ENCODE measurements around the gene NUTM2G.
"Not testable (repeated sequence)": the region's sequence is repeated elsewhere in the genome, so short reads cannot be mapped to it uniquely, and the experiment has no call there.

The NUTM2G gene

GRCh38 chr9:96934706-96935105, 6.1 kb downstream of the NUTM2G start:
- not testable (repeated sequence) for H3K9me3 ChIP-seq (ENCODE audit: severe bottlenecking); ATAC-seq (ENCODE audit: low read depth); H3K27ac ChIP-seq (ENCODE audit: poor library complexity, severe bottlenecking); H3K36me3 ChIP-seq (ENCODE audit: low read depth); H3K27me3 ChIP-seq (ENCODE audit: insufficient read depth, poor library complexity, severe bottlenecking); H3K4me3 ChIP-seq (ENCODE audit: severe bottlenecking); DNase-seq (ENCODE audit: low spot score); H3K4me1 ChIP-seq (ENCODE audit: insufficient read depth, poor library complexity, severe bottlenecking)

GRCh38 chr9:96935401-96935800, 6.8 kb downstream of the NUTM2G start:
- H3K4me1 ChIP-seq (ENCODE audit: insufficient read depth, poor library complexity, severe bottlenecking); H3K27me3 ChIP-seq (ENCODE audit: insufficient read depth, poor library complexity, severe bottlenecking); H3K9me3 ChIP-seq (ENCODE audit: severe bottlenecking); ATAC-seq (ENCODE audit: low read depth); DNase-seq (ENCODE audit: low spot score); H3K27ac ChIP-seq (ENCODE audit: poor library complexity, severe bottlenecking); H3K36me3 ChIP-seq (ENCODE audit: low read depth); H3K4me3 ChIP-seq (ENCODE audit: severe bottlenecking): not testable (repeated sequence)

DNA sequence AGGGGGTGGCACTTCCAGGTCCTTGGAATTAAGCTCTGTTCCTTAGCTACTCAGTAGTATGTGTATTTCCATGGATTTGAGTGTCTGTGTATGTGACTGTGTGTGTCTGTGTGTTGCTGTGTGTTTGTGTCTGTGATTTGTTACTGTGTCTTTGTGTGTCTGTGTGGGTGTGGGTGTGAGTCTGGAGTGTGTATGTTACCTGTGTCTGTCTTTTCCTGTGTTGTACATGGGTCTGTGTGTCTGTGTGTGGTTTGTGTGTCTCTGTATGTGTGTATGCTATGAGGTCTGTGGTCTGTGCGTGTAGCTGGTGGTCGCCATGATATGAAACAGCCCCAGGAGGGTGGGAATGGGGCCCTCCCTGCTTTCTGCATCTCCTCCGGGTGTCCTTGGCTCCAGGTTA, 8.8 kb downstream of the NUTM2G start:
- ATAC-seq (ENCODE audit: low read depth); H3K4me1 ChIP-seq (ENCODE audit: insufficient read depth, poor library complexity, severe bottlenecking); H3K36me3 ChIP-seq (ENCODE audit: low read depth): not testable (repeated sequence)

GRCh38 chr9:96938957-96939665, 10.5 kb downstream of the NUTM2G start:
- not testable (repeated sequence) for H3K4me1 ChIP-seq (ENCODE audit: insufficient read depth, poor library complexity, severe bottlenecking); DNase-seq (ENCODE audit: low spot score); H3K27me3 ChIP-seq (ENCODE audit: insufficient read depth, poor library complexity, severe bottlenecking); H3K4me3 ChIP-seq (ENCODE audit: severe bottlenecking); H3K27ac ChIP-seq (ENCODE audit: poor library complexity, severe bottlenecking); H3K9me3 ChIP-seq (ENCODE audit: severe bottlenecking); H3K36me3 ChIP-seq (ENCODE audit: low read depth); ATAC-seq (ENCODE audit: low read depth)

More for the DNA sequence above, 8.8 kb downstream of the NUTM2G start:
- not testable (repeated sequence) for H3K27ac ChIP-seq (ENCODE audit: poor library complexity, severe bottlenecking); DNase-seq (ENCODE audit: low spot score); H3K27me3 ChIP-seq (ENCODE audit: insufficient read depth, poor library complexity, severe bottlenecking); H3K4me3 ChIP-seq (ENCODE audit: severe bottlenecking); H3K9me3 ChIP-seq (ENCODE audit: severe bottlenecking)

DNA sequence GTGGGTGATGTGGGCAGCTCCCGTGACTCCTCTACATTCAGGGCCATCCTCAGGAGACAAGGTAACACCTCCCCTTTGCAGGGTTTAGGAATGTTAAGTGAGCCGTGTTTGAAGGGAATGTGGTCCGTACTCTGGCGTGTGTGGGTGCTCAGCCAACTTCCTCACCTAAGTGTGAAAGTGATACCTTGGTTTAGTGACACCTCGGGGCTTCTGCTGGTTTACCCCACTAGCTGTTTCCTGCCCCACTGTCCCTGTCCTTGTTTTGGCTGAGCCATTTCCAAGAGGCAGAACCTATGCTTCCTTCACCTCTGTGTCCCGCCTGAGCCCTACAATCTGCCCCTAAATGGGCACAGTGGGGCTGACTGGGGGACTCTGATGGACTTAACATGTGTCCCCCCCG, 12.3 kb downstream of the NUTM2G start:
- not testable (repeated sequence) for DNase-seq (ENCODE audit: low spot score); H3K4me1 ChIP-seq (ENCODE audit: insufficient read depth, poor library complexity, severe bottlenecking); H3K36me3 ChIP-seq (ENCODE audit: low read depth); H3K27me3 ChIP-seq (ENCODE audit: insufficient read depth, poor library complexity, severe bottlenecking); H3K4me3 ChIP-seq (ENCODE audit: severe bottlenecking); ATAC-seq (ENCODE audit: low read depth); H3K27ac ChIP-seq (ENCODE audit: poor library complexity, severe bottlenecking); H3K9me3 ChIP-seq (ENCODE audit: severe bottlenecking)

GRCh38 chr9:96941628-96942027, 13.0 kb downstream of the NUTM2G start:
- H3K4me3 ChIP-seq (ENCODE audit: severe bottlenecking); H3K9me3 ChIP-seq (ENCODE audit: severe bottlenecking); ATAC-seq (ENCODE audit: low read depth); H3K4me1 ChIP-seq (ENCODE audit: insufficient read depth, poor library complexity, severe bottlenecking); H3K27ac ChIP-seq (ENCODE audit: poor library complexity, severe bottlenecking); DNase-seq (ENCODE audit: low spot score); H3K36me3 ChIP-seq (ENCODE audit: low read depth); H3K27me3 ChIP-seq (ENCODE audit: insufficient read depth, poor library complexity, severe bottlenecking): not testable (repeated sequence)

GRCh38 chr9:96942181-96942580, 13.5 kb downstream of the NUTM2G start:
- not testable (repeated sequence) for H3K9me3 ChIP-seq (ENCODE audit: severe bottlenecking); H3K4me1 ChIP-seq (ENCODE audit: insufficient read depth, poor library complexity, severe bottlenecking); H3K27me3 ChIP-seq (ENCODE audit: insufficient read depth, poor library complexity, severe bottlenecking); H3K27ac ChIP-seq (ENCODE audit: poor library complexity, severe bottlenecking); ATAC-seq (ENCODE audit: low read depth); DNase-seq (ENCODE audit: low spot score); H3K36me3 ChIP-seq (ENCODE audit: low read depth); H3K4me3 ChIP-seq (ENCODE audit: severe bottlenecking)

DNA sequence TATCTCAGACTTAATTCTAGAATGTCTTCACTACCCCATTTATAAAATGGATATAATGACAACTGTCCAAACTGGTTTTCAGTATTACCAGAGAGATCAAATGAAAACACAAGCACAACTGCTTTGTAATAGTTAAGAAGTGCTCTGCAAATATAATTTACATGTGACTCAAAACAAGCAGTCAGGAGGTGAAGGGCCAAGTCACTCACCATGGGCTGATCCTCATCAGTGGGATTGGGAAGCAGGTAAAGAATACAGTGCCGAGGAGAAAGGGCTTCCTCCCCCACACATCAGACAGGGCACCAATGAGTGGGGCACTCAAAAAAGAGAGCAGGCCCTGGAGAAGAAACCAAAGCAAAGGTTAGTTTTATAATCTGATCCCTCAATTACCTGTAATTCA, 20.7 kb downstream of the NUTM2G start:
- not testable (repeated sequence) for H3K27me3 ChIP-seq (ENCODE audit: insufficient read depth, poor library complexity, severe bottlenecking); H3K27ac ChIP-seq (ENCODE audit: poor library complexity, severe bottlenecking); ATAC-seq (ENCODE audit: low read depth); H3K36me3 ChIP-seq (ENCODE audit: low read depth); DNase-seq (ENCODE audit: low spot score); H3K9me3 ChIP-seq (ENCODE audit: severe bottlenecking); H3K4me1 ChIP-seq (ENCODE audit: insufficient read depth, poor library complexity, severe bottlenecking); H3K4me3 ChIP-seq (ENCODE audit: severe bottlenecking)

DNA sequence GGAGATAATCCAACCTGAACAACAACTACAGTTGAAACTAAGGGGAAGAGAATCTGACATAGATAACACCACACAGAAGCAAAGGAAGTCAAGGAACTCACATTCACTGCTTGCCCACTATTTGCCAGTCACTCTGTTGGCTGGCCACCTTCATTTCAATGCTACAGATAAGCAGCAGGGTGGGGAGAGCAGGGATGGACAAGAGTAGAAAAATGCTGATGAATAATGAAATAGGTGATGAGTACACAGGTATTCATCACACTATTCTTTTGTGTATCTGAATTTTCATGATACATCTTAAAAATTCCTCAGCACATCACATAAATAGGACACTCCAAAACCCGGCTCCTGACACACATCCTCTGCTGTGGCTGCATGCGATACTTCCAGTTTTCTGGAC, 21.9 kb downstream of the NUTM2G start:
- H3K4me3 ChIP-seq (ENCODE audit: severe bottlenecking); DNase-seq (ENCODE audit: low spot score); H3K4me1 ChIP-seq (ENCODE audit: insufficient read depth, poor library complexity, severe bottlenecking); H3K9me3 ChIP-seq (ENCODE audit: severe bottlenecking); H3K27ac ChIP-seq (ENCODE audit: poor library complexity, severe bottlenecking); H3K36me3 ChIP-seq (ENCODE audit: low read depth); H3K27me3 ChIP-seq (ENCODE audit: insufficient read depth, poor library complexity, severe bottlenecking): not testable (repeated sequence)
- ATAC-seq (ENCODE audit: low read depth), result peak; percentile 55; the same call in 1 of the 3 replicates

DNA sequence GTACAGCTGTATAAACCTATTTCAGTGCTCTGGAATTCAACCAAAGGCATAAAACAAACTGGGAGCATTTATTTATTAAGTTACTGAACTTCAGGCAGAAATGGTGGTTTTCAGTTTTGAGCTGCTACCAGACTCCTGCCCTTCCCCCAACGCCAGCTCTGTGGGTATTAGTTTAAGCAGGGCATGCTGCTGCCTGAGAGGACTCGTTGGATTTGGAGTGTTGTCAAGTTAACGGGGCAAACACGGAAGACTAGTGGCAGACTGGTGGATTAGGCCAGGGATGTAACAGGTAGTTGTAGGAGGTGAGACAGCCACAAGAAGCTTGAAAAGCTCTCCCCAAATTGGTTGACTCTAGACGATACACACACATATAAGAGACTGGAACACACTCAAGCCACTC, 38.9 kb downstream of the NUTM2G start:
- not testable (repeated sequence) for H3K27me3 ChIP-seq (ENCODE audit: insufficient read depth, poor library complexity, severe bottlenecking); H3K9me3 ChIP-seq (ENCODE audit: severe bottlenecking); H3K36me3 ChIP-seq (ENCODE audit: low read depth); H3K4me1 ChIP-seq (ENCODE audit: insufficient read depth, poor library complexity, severe bottlenecking); H3K4me3 ChIP-seq (ENCODE audit: severe bottlenecking); H3K27ac ChIP-seq (ENCODE audit: poor library complexity, severe bottlenecking)
- DNase-seq (ENCODE audit: low spot score), result peak; percentile 55
- peak; percentile 78 for ATAC-seq (ENCODE audit: low read depth)

GRCh38 chr9:96972552-96972951, 43.9 kb downstream of the NUTM2G start:
- not testable (repeated sequence) for H3K27ac ChIP-seq (ENCODE audit: poor library complexity, severe bottlenecking); DNase-seq (ENCODE audit: low spot score); H3K27me3 ChIP-seq (ENCODE audit: insufficient read depth, poor library complexity, severe bottlenecking); H3K4me3 ChIP-seq (ENCODE audit: severe bottlenecking); H3K9me3 ChIP-seq (ENCODE audit: severe bottlenecking); ATAC-seq (ENCODE audit: low read depth); H3K4me1 ChIP-seq (ENCODE audit: insufficient read depth, poor library complexity, severe bottlenecking); H3K36me3 ChIP-seq (ENCODE audit: low read depth)

GRCh38 chr9:96974037-96974436, 45.4 kb downstream of the NUTM2G start:
- not testable (repeated sequence) for H3K4me1 ChIP-seq (ENCODE audit: insufficient read depth, poor library complexity, severe bottlenecking); H3K27me3 ChIP-seq (ENCODE audit: insufficient read depth, poor library complexity, severe bottlenecking); H3K36me3 ChIP-seq (ENCODE audit: low read depth); H3K27ac ChIP-seq (ENCODE audit: poor library complexity, severe bottlenecking); H3K4me3 ChIP-seq (ENCODE audit: severe bottlenecking); H3K9me3 ChIP-seq (ENCODE audit: severe bottlenecking); ATAC-seq (ENCODE audit: low read depth); DNase-seq (ENCODE audit: low spot score)
